ENCODE measurements around the gene POU6F2.

DNA sequence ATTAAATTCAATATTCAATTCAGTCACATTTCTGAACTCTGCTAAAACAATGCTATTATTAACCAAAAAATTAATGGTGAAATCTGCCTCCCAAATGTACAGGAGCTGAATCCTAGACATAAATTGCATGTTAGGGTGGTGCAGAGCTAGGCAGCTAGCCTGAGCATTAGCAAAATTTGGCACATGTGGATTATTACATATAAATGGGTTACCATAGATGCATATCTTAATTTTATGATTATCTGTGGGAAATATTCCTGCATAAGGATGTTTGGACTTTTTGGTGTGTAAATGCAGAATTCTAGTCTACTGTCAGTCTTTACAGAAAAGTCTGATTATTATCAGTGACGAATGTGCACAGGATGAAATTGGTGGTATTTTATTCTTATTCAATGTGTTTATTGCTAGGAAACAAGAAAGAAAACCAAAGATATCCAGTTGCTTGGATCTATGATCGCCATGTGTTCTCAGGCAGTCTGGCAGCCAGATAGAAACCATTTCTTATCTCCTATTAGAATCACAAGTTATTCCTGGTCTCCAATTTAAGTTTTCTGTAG lies 150.7 kb downstream of the POU6F2 start:
- TF ChIP-seq, protein P1, sequence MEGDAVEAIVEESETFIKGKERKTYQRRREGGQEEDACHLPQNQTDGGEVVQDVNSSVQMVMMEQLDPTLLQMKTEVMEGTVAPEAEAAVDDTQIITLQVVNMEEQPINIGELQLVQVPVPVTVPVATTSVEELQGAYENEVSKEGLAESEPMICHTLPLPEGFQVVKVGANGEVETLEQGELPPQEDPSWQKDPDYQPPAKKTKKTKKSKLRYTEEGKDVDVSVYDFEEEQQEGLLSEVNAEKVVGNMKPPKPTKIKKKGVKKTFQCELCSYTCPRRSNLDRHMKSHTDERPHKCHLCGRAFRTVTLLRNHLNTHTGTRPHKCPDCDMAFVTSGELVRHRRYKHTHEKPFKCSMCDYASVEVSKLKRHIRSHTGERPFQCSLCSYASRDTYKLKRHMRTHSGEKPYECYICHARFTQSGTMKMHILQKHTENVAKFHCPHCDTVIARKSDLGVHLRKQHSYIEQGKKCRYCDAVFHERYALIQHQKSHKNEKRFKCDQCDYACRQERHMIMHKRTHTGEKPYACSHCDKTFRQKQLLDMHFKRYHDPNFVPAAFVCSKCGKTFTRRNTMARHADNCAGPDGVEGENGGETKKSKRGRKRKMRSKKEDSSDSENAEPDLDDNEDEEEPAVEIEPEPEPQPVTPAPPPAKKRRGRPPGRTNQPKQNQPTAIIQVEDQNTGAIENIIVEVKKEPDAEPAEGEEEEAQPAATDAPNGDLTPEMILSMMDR (IDR thresholded peaks at IDR 0.05; ENCODE audit: low read length), result no peak
- no peak for TF ChIP-seq EZH2 (optimal IDR thresholded peaks at IDR 0.05; ENCODE audit: low read depth, low read length)
